CD4-positive, alpha-beta T cell treated with Interleukin-15 for 4 hours (primary cell): Measurements from ENCODE around the gene TWF2.
A peak's percentile ranks its signal among the peaks of the same experiment; 100 is the strongest.

Experiments
- DNase-seq: peaks from one replicate; pipeline ENCODE4 v3.0.0-alpha.2; 2020; ENCODE audit warnings: low spot score

TWF2 gene

DNA sequence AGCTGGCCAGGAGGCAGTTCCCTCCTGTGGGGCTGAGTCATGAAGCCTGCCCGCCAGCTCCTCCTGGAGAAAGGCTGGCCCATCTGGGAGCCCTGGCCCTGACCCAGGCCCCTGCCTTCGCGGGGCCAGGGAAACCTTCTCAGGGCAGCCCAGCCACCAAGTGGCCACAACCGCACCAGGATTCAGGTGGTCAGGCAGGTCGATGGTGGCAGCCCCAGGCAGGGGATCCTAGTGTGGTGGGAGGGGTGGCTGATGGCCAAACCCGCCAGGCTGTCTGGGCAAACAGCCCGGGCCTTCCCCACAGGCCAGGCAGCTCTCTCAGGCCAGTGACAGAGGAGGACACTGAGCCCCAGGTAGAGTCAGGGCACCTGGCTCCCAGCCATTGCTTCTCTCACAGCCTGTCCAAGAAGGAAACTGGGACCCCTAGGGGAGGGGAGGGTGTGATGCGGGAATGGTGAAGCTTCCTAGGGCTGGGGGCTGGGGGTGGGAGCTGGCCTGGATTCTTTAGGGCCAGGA lies 1.2 kb downstream of the TWF2 start:
- DNase-seq, result no peak

- DNase-seq, result no peak
Observed at GRCh38 chr3:52237006-52237656, 1.8 kb downstream of the TWF2 start.

- DNase-seq, result no peak
Observed at GRCh38 chr3:52236424-52236886, 2.5 kb downstream of the TWF2 start.

DNA sequence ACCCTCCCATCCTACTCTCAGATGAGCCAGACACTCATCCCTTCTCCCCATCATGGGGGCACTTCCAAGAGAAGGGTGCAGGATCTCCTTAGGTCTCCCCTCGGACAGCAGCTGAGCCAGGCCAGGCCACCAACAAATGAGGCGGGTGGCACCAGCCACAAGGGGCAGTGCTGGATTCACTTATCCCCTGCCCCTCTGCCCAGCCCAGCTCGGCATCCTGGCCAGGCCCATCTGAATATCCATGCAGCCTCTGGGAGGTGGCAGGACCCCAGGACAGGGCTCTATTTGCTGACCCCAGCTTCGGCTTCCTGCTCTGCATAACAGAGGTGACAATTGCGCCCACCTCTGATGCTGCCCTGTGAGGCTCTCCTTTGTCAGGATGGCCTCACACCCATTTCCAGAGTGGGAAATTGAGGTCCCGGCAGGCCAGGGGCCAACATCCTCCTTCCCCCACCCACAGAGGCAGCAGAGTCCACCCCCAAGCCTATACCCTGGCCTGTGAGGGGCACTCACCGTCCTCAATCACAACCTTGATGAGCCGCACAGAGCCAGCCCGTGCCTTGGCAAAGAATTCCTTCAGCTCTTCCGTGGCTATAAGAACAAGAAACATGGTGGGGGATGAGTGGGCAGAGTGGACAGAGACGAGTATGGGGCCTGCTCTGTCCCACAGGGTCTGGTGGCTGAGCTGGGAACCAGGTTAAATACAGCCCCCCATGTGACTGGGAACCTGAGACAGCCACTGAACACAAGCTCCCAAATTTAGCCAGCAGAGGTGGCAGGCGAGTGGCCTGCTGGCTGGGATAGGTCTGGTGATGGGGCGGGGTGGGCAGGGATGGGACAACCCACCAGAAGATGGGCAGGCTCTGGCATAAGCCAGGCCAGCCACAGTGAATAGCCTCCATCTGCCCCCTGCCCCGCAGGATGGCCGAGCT lies 4.2 kb downstream of the TWF2 start:
- no peak for DNase-seq

DNA sequence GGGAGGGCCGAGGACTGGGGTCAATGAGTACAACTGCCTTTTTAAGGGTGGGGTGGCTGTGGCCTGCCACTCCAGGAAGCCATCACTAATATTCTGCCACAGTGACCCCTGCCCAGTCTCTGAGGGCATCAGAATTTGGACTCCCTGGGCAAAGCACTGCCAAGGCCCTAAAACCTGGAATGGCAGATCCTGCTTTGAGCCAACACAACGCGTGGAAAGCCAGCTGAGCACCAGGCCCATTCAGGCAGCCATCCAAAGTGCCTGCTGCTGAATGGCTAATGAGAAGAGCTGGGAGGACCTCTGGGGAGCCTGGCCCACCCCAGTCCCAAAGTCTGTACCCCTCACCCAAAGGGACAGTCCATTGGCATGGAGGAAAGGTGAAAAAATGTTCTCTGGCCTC lies 5.0 kb downstream of the TWF2 start:
- DNase-seq, result no peak

- DNase-seq, result no peak
Observed at GRCh38 chr3:52233108-52233591, 5.8 kb downstream of the TWF2 start.

DNA sequence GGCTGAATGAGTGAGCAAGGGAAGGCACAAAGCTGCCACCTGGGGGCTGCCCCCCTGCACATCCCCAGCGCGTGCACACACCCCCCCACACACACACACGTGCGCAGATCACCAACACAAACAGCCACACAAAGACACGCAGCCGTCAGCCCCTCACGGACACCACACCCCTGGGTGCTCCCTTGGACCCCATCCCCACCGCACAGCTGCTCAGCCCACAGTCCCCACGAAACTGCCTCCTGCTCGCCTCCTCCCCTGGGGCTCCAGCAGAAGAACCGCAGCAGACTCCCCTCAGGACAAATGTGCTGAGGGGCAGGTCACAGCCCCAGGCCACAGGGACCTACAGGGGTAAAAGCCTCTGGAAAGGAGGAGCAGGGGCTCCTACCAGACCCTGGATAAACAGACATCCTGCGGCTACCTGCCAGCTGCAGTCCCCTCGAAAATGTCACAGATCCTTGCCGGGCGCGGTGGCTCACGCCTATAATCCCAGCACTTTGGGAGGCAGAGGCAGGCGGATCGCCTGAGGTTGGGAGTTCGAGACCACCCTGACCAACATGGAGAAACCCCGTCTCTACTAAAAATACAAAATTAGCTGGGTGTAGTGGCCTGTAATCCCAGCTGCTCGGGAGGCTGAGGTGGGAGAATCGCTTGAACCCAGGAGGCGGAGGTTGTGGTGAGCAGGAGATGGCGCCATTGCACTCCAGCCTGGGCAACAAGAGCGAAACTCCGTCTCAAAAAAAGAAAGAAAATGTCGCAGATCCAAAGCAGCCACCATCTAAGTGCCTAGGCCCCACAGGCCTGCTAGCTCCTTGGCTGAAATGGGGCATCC lies 6.5 kb downstream of the TWF2 start:
- no peak for DNase-seq

DNA sequence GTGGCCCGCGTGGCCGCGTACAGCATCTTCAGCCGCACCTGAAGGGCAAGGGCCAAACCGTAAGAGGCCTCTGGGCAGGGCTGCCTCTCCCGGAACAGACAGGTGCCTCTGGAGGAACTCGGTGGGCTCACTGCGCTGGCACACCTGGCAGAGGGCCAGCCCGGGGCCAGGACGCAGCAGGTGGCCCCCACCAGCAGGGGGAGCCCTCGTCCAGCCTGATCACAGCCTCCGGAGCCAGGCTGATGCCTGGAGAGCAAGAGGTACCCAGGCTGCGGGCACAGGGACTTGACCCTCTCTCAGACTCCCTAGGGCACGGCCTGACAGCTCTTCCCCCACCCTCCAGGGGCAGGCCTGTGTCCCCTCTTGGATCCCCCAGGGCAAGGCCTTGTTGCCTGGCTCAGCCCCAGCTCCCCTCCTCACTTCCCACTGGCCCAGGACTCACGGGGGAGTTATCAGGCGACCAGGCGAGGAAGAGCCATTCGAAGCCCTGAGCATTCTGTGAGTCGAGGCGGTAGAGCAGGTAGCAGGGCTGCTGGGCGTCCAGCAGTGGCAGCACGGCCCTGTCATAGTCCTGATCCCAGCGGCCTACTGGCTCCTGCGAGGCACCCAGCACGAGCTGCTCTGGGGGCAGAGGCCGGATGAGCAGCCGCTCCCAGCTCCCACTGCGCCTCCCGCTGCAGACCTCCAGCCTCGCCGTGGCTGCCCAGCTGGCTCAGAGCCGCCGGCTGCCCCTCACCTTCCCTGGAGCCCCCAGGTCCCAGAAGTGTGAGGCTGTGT lies 7.3 kb downstream of the TWF2 start:
- DNase-seq, result peak; percentile 86

DNA sequence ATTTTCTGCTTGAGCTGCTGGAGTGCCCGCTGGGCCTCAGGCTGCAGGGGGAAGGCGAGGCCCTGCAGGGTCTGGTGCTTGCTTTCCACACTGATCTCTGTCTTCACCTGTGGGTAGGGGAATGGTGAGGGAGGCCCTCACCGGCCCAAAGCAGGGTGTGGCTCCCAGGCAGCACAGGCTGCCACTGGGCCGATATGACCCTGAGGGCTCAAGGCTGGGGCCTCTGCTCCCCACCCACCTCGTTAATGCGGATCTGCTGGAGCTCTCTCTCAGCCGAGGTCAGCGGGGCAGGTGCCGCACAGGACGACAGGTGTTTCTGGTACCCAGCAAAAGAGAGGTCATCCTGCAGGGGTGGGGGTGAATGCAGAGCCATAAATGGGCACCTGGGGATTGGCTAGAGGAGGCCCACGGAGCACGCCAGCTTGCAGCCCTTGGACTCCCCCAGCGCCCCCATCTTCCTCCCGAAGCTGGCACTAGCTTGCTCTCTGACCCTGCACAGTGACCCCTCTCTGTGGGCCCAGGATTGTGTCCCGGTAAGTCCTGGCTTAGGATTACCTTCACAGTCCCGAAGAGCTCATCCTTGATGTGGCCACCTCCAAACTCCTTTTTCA lies 8.0 kb downstream of the TWF2 start:
- DNase-seq, result no peak

- no peak for DNase-seq
Observed at GRCh38 chr3:52230461-52230860, 8.5 kb downstream of the TWF2 start.

DNA sequence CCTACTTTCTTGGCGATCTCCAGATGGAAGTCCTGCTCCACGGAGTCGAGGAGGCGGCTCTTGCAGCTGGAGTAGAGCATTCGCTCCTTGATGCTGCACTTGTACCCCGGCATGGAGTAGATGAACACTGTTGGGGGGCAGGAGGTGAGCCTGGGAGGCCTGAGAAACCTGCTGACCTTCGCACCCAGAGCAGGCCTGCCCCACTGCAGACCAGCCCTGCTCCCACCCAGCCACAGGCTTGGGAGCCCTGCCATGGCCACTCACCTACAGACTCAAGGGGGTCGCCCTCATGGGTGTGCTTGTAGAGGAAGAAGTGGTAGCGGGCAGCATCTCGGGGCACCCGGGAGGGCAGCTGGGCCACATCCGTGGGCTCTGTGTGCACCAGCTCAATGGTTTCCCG lies 9.3 kb downstream of the TWF2 start:
- no peak for DNase-seq

DNA sequence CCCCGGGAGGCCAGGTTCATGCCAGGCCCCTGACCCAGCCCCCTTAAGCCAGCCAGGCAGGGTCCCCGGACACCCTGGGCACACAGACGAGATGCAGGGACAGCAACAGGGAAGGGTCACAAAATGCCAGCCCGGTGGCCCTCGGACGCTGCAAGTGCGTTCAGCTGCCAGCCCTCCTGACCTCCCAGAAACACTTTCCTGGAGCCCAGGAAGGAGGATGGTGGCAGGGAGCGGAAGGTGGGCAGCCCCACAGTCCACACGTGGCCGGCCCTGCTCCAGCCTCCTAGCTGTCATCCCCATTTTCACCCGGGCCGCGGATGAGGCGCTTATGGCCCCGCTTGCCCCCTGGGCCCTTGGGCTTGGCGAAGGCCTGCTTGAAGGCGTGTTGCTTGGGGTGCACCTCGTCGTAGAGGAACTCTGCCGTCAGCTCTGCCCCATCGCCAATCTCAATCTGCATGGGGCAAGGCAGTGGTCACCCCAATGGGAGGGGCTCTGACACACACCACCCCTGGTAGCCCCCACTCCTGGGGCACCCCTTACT lies 10.1 kb downstream of the TWF2 start:
- DNase-seq, result no peak

DNA sequence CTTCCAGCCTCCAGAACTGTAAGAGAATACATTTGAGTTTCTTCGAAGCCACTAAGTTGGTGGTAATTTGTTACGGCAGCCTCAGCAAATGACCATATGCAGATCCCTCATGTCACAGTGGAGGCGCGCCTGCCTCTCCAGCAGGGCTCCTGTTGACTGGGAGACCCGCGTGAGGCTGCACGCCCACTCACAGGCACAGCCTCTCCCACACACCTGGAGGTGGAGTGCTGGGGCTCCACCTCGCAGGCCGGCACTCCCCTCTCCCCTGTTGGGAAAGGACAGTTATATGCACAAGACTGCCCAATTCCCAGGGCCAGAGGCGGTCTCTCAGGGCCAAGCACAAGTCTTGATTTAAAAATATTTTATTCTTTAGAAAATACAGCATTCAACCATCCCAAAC lies 10.7 kb downstream of the TWF2 start:
- no peak for DNase-seq

GRCh38 chr3:52227766-52228165 lies 11.2 kb downstream of the TWF2 start:
- no peak for DNase-seq

DNA sequence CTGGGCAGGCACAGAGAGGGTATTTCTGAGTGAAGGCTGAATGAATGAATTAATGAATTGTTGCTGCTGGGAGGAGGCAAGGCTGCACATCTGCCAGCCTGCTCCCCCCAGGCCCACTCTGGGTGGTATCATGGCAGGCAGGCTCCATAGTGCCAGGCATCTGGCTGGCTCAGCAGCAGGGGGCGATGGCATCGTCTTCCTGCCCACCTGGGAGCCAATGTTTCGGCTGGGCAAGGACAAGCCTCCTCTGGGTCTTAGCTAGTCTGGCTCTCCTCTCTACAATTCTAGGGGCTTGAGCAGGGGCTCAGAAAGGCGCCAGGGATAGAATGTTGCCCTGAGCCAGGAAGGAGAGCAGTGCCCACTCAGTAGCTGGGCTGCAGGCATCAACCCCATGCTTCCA lies 11.8 kb downstream of the TWF2 start:
- no peak for DNase-seq

GRCh38 chr3:52226229-52226817 lies 12.6 kb downstream of the TWF2 start:
- DNase-seq, result no peak

GRCh38 chr3:52225452-52226228 lies 13.3 kb downstream of the TWF2 start, which contains the start of gene TLR9:
TSS of gene TLR9 (minus strand) at chr3:52225645. CDS start at chr3:52225529, 116 bp downstream.
- no peak for DNase-seq

DNA sequence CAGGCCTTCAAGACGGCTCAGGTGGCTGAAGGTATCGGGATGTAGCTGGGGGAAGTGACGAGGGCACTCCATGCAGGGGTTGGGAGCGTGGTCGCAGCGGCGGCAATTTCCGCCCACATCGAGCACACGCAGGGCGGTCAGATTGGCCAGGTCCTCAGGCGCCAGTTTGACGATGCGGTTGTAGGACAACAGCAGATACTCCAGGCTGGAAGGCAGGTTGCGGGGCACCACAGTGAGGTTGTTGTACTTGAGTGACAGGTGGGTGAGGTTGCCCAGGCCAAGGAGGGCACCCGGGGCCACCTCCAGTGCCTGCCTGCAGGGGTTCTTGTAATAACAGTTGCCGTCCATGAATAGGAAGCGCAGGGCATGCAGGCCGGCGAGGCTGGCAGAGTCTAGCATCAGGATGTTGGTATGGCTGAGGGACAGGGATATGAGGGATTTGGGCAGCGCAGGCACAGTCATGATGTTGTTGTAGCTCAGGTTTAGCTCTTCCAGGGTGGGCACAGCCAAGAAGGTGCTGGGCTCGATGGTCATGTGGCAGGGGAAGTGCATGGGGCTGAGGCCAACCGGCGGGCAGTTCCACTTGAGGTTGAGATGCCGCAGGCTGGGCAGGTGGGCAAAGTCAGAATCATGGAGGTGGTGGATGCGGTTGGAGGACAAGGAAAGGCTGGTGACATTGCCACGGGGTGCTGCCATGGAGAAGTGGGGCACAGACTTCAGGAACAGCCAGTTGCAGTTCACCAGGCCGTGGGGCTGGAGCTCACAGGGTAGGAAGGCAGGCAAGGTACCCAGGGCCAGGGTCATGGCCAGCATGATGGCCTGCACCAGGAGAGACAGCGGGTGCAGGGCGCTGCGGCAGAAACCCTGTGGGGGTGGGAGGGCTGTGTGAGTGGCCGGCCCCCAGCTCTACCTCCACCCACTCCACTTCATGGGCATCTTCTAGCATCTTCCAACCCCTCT lies 15.2 kb downstream of the TWF2 start:
- no peak for DNase-seq
